GM10847 (cell line): Measurements from ENCODE around the gene IWS1.

ENCODE experiments used
- POLR2A ChIP-seq: IDR thresholded peaks from 2 replicates; pipeline ENCODE4 v1.6.1; 2011; ENCODE audit not compliant: insufficient read length; ENCODE audit errors: extremely low read depth

The IWS1 gene

DNA sequence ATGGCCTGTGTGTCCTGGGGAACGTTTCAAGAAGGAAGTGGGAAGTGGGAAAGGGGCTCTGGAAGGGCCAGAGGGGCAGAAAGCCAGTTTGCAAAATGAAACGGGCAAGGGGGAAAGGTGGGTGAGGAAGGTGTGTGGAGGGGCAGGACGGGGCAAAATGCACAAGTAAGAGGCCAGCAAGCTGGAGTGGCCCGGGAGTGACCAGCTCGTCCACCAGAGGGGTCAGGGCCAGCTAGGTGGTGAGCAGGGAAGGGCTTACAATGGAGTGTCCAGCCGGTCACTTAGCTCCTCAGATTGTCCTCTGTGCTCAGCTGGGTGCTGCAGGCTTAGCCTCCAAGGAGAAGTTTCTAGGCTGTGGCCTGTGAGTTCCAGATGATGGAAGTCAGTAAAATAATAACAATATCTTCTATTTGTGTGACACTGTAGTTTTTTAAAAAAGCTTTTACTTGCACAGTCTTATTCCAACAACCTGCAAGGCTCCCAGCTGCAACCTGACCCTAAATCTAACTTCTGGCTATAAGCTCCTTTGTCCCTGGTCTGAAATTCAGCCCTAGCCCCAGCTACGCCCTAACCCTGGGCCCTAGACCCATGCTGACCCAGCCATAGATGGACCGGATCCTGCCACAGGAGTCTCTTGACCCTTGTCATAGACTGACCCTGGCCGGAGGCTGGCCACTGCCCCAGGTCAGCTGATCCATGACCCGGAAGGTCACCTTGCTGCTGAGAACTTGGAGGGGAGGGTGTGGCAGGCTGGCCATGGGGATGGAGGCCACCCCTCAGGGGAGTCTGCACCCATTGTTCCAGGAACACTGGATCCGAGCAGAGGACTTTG, 38.4 kb upstream of the IWS1 start:
- TF ChIP-seq POLR2A = no peak

DNA sequence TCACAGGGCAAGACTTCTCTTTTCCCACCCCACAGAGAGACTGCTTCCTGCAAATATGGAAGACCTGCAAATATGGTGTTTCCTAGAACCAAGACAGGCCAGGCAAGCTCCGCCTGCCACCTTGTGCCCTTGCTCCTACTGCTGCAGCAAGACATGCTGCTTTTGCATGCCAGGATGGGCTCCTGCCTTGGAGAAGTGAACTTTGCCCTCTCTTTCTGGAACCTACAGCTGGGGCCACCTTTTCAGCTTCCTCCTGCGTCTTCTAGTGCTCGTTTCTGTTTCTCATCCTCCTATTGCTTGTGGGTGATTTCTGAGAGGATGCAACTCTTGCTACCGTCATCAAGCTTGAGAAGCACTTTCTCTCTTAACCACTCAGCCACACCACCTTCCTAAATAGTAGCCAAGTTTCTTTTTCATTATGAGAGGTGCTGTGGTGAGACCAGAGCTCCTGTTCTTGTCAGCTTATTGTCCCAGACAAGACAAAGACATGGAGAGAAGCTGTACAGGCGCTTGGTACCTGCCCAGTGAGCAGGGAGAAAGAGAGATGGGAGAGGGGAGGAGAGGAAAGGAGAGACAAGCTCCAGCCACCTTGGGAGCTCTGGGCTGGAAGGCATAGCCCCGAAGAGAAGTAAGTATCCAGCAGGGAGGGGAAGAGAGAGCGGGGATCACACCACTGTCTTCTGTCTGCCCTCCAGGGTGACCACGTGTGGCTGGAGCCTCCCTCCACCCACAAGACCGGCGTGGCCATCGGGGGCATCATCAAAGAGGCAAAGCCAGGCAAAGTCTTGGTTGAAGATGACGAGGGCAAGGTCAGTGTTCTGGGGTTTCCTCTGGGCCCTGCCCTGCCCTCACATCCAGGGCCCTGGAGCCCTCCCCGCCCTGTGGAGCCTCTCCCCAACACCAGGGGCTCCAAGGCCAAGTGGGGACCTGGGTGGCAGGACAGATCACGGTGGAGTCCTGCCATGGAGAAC, 37.5 kb upstream of the IWS1 start:
- no peak for TF ChIP-seq POLR2A

DNA sequence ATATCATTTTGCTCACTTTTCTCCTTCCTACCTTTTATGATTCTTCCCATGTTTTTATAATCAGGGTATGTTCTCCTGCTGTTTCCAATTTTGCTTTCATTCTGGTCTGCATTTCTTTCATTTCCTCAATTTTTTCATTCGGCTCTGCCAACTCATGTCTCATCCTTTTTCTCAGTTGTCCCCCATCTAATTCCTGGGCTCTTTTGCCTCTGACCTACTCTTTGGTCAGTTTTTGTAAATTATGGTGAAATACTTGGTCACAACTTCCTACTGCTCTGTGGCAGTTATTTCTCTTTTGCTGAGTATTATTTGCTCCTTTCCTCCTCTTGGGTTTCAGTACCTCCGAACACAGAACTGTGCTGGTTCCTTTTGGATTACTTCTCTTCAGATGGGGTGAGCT, 36.6 kb upstream of the IWS1 start:
- no peak for TF ChIP-seq POLR2A

DNA sequence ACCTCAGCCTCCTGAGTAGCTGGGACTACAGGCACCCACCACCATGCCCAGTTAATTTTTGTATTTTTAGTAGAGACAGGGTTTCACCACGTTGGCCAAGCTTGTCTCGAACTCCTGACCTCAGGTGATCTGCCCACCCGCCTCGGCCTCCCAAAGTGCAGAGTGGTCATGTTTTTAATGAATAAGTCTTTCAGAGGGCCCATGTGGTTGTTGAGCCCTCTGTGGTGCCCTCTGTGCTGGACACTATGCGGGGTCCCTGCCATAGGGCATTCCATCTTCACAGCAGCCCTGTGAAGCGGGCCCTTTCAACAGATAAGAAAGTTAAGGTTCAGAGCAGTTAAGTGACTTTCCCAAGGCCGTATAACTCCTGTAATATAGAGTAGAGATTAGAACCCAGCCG, 35.1 kb upstream of the IWS1 start:
- no peak for TF ChIP-seq POLR2A

DNA sequence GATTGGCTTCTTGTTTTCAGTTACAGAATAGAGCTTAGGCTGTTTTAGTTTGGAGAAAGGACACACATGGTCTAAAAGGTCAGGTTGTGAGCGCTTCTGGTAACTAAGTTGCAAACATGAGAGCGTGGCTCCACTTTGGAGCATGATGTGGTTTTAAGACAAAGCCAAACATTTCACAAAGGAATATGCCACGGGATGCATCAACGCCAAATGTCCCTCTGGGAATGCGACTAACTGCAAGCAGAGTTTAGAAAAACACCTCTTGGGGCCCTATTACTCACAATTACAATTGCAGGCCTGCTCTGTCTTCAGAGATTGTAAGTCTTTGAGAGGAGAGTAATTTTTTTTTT, 34.6 kb upstream of the IWS1 start:
- TF ChIP-seq POLR2A = no peak

DNA sequence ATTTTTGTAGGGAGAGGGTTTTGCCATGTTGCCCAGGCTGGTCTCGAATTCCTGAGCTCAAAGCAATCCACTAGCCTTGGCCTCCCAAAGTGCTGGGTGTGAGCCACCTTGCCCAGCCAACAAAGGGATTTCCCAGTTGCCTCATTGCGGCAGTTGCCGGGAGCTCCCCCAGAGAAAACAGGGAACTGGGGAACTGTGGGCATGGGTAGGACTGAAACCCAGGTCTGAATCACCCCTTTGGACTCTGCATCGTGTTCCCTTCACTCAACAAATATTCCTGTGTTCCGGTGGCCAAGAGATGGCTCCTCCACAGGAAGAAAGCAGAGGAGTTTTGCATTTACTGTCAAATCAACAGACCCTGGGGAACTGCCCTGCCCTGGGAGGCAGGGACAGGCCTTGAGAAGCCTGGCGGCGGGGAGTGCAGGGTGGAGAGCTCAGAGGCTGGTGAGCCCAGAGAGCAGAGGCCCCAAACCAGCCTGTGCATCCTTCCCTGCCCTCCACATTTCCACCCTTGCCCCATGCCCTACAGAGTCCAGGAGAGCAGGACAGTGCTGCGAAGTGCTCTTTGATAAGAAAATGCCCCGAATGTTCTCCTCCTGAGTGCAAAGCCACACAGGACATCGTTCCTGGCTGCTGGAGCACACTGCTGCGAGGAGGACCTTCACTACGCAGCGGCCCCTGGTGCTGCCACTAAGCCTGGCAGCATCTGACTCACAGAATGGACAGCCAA, 34.1 kb upstream of the IWS1 start:
- no peak for TF ChIP-seq POLR2A

DNA sequence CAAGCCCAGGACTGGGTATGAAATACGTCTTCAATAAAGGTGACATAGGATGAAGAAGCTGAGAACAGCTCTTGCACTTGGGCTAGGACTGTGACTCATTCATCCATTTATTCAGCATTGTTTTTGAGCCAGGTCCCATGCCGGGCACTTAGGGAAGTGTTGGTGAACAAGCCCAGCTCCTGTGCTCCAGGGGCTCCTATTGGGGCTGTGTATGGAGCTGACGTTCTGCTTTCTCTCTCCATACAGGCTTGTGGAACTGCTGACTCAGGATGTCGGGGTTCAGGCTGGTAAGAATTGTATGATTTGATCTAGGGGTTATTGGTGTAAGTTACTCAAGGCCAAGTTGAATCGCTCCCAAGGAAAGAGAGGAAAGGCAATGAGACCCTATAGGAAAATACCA, 33.2 kb upstream of the IWS1 start:
- TF ChIP-seq POLR2A = no peak

DNA sequence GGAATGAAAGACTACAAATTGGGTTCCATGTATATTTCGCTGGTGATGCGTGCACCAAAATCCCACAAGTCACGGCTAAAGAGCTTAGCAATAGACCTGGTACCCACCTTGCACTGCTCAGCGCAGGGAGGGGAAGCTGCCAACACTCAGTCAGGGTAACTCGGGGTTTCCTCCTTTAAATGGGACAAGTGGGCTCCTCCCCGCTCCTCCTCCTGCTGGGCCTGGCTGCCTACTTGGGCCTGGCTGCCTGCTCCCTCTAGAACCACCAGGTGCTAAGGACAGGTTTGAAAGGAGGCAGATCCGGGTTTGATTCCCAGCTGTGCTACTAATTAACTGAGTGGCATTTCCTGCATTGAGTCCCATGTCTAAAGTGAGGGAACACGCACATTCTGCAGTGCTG, 32.6 kb upstream of the IWS1 start:
- no peak for TF ChIP-seq POLR2A

DNA sequence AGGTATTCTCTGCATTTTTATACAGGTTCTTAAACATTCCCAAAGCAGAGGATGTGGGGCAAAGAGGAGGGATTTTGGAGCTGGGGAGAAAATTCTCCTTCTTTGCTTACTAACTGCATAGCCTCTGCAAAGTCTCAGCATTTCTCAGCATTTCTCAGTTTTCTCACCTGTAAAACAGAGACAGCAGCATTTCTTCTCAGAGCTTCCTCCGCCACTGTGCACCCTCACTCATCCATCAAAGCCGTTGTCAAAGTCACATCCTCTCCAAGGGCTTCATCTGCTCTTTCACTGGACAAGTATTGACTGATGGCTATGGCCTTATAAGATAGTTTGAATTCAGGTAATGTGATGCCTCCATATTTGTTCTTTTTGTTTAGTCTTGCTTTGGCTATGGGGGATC, 26.6 kb upstream of the IWS1 start:
- no peak for TF ChIP-seq POLR2A

DNA sequence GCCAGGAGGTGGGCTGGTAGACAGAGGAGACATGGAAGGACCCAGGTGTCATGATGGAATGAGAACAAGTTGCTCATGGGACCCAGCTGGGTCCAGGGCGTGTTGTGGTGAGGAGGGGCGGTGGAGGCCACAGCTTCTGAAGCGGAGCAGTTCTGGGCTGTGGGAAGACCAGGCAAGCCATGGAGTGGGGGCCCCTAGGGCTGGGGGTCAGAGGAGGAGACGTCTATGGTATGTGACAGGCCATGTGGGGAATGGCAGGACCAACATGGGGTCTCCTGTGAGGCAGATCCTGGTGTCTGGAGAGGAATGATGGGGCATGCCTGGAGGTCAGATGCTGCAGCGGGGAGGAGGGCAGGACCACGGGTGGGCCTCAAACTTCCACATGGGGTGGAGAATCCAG, 26.0 kb upstream of the IWS1 start:
- TF ChIP-seq POLR2A = no peak

DNA sequence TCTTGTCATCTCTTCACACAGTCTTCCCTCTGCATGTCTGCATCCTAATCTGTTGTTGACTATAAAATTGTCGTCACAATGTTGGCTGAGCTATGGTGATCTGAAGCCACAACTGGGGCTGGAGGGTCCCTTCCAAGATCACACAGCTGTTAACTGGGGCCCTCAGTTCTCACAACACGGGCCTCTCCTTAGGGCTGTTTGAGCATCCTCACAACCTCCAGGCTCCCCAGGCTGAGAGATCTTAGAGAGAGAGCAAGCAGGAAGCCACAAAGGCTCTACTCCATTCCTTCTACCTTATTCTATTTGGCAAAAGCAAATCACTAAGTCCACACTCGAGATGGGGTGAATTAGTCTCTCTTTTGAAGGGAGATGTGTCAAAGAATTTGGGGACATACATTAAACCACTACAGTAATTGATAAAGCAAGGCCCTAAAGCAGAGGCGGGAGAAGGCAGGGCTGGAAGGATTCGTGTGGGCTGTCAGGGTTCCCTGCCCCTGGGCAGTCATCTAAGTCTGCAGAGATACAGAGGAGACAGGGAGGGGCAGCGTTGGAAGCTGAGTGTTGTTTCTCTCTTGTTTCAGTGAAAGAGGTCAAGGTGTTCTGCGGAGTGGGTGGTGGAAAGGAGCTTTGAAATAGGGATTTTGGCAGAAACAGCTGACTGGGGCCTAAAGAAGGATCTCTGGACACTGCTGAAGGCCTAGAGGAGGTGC, 25.1 kb upstream of the IWS1 start:
- TF ChIP-seq POLR2A = no peak

DNA sequence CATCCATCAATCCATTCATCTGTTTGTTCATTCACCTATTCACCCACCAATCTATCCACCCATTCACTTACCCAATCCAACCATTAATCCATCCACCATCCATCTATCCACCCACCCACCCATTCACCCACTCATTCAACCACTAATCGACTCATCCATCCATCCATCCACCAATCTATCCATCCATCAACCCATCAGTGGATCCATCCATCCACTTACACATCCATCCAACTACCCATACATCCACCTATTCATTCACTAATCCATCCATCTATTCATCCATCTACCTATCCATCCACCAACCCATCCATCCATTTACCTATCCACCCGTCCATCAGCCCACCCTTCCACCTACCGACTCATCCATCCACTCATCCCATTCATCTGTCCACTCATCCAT, 20.5 kb upstream of the IWS1 start:
- TF ChIP-seq POLR2A = no peak

DNA sequence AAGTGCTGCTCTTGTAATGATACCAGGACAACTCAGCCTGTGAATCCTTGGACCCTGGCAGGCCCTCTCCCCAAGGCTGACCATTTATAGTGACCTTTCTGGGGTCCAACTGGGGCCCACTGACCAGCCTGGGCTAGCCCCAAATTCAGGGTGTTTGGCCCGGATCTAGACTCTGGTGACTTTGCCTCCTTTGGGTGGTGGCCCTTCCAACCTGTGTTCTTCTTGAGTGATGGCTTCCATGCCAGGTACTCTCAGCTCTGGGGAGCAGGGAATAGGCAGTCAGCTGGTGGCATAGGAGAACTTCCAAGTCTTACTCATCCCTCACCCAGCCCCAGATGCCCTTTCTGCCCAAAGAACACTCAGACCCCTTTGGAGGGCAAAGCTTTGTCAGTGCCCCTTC, 19.5 kb upstream of the IWS1 start:
- TF ChIP-seq POLR2A = no peak

DNA sequence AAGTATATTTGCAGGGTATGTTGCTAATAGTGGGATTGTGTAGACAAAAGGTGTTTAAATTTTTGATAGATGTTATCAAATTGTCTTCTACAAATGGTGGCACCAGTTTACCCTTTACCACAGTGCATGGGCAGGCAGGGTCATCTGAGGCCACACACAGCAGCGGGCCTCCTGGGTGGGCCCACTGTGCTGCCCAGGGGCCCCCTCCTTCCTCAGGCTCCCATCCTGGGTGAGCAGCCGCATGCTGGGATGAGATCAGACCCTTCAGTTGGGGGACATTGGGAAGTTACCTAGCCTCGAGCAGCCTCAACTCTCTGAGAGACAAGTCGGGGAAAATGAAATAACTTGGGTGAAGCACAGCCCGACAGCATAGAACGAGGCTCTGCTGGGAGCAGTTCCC, 18.9 kb upstream of the IWS1 start:
- TF ChIP-seq POLR2A = no peak

DNA sequence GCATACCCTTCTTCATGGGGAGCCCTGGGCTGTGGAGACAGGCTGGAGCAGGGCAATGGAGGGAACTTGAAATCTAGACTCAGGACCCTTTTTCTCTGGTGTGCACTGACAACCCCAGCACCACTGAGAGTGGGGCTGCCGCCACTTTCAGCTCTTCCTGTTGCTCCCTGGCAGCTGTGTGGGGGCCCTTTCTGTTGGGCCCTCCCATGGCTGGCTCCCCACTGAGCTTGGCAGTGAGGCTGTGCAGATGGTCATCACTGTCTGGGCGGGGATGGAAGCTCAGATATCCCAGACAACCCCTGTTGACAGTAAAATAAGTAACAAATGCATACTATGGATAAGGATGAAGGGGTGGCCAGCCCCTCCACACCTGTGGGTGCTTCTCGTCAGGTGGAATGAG, 15.9 kb upstream of the IWS1 start:
- no peak for TF ChIP-seq POLR2A

DNA sequence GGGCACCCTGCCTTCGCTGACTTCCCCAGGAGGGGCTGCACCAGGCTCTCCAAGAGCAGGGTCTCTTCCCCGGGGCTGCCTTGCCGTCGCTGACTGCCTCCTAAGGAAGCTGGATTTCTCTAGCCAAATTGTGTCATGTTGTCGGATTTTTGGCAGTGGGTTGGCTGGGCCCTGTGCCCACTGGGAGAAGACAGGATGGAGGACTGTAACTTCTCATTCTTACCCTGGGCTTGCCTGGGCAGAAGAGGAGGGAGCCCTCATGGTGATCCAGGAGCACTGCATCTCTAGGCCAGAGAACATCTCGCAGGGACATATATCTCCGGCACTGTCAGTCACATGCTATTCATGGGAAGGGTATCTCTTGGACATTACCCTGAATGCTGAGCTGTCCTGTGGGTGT, 15.5 kb upstream of the IWS1 start:
- no peak for TF ChIP-seq POLR2A

DNA sequence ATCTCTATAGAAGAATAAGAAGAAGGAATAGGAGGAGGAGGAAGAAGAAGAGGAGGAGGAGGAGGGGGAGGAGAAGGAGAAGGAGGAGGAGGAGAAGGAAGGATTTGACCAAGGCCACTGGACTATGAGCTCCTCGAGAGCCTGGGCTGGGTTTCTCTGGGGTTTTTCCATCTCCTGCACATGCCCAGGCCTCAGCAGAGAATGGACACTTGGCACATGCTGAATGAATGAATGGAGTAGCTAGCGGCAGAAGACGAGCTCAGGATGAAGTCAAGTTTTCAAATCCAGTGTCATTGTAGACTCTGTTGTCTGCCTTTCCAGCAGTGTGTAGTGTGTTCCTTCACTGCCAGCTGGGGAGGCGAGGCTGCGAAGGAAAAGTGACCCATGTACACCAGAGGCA, 11.4 kb upstream of the IWS1 start:
- no peak for TF ChIP-seq POLR2A
